Activated CD4-positive, alpha-beta T cell treated with anti-CD3 and anti-CD28 coated beads, Interleukin-2, amount 50 U/mL, for 48 hours (primary cell): ENCODE data around the gene NEK7.

Experiments used
- DNase-seq, 2 experiments: peaks; one replicate each; pipeline ENCODE4 v3.0.0-alpha.2; 2020

NEK7 gene

DNA sequence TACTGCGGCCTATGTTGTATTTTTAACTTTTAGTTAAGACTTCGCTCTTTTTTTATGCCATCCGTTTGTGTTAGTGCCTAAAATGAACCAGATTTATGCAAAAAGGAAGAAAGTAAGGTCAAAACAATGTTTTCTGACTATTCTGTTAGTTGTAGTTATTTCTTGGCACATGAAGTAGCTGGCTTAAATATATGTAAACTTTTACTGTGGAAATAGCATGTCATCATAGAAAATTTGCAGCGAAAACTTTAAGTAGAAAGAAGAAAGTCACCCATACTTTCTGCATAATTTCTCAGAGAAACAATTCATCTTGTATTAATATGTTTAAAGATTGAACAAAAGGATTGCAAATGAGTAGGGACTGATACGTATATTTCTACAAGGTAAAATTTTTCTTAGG, 106.4 kb downstream of the NEK7 start:
- DNase-seq = no peak

GRCh38 chr1:198264282-198264681, 107.5 kb downstream of the NEK7 start:
- no peak for DNase-seq

- no peak for DNase-seq
These were observed 108.4 kb downstream of the NEK7 start for GRCh38 chr1:198265073-198265661.

DNA sequence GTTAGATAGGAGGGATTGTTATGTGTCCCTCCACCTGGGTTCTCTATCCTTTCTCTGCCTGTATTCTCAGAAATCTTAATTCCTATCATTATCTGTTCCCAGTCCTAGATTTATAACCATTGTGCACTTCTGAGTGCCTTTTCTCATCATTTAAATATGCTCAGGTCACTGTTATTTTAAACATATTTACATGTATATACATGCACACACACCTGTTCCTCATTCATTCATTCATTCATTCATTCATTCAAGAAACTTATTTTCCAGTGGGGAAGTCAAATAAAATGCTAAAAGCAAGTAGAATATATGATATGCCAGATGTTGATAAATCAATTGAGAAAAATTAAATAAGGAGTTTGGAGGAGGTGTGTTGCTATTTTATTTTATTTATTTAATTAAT, 110.3 kb downstream of the NEK7 start:
- DNase-seq = no peak

DNA sequence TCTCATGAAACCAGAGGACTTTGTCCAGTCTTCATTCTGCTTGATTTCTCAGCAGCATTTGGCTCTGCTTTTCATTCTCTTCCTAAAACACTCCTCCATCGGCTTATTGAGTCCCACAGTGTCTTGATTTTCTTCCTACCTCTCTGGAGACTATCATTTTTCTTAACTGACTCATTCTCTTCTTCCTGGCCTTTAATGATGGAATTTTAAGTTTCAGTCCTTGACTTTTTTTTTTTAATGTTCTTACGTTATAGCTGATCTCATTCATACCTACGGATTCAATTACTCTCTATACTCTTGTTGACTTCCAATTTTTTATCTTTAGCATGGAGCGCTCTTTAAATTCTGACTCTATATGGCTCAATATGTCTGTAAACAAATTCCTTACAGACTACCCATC, 111.1 kb downstream of the NEK7 start:
- DNase-seq = no peak

- DNase-seq = no peak
These were observed 112.2 kb downstream of the NEK7 start for GRCh38 chr1:198268784-198269645.

DNA sequence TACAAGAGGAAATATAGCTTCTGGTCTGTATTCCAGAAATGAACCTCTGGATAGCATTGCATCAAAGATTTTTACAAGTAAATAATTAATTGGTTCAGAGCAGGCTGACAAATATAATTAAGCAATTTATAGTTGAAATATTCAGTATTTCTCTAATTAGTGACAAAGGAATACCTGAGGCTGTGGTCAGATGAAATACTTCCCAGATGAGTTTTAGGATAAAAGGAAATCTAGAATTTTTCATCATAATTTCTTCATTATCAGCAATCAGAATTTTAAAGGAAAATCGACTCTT, 112.8 kb downstream of the NEK7 start:
- DNase-seq = no peak

DNA sequence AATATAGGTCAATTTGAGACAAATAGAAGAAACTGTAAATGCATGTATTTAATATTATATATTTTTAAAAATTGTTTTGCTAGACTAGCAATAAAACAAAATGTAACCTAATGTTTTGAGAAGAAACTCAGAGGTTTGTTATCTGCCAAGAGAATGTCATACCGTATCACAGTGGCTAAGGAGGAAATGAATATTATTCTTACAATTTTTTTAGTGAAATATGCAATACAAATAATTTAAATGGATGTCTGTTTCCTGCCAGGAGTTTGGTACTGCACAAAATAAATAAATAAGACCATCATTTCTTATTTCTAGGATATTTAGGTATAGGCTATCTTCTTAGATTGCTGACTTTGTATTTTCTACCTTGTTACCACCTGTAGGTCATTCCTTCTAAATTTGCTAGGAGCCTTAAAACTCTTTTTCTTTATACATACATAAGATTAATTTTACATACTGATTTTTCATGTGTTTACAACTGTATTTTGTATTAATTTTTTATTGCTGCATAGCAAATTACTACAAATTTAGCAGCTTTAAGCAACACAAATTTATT, 113.6 kb downstream of the NEK7 start:
- no peak for DNase-seq

GRCh38 chr1:198271467-198271866, 114.7 kb downstream of the NEK7 start:
- no peak for DNase-seq

GRCh38 chr1:198272492-198272891, 115.7 kb downstream of the NEK7 start:
- DNase-seq = no peak

- DNase-seq = no peak
These were observed 117.0 kb downstream of the NEK7 start for GRCh38 chr1:198273748-198274295.

GRCh38 chr1:198275597-198275996, 118.8 kb downstream of the NEK7 start:
- no peak for DNase-seq

- no peak for DNase-seq
These were observed 119.4 kb downstream of the NEK7 start for GRCh38 chr1:198276241-198276640.

- DNase-seq = no peak
These were observed 122.1 kb downstream of the NEK7 start for GRCh38 chr1:198278943-198279342.

GRCh38 chr1:198280080-198280479, 123.3 kb downstream of the NEK7 start:
- DNase-seq = no peak

- no peak for DNase-seq
These were observed 125.1 kb downstream of the NEK7 start for GRCh38 chr1:198281911-198282310.

GRCh38 chr1:198283222-198283621, 126.4 kb downstream of the NEK7 start:
- no peak for DNase-seq

DNA sequence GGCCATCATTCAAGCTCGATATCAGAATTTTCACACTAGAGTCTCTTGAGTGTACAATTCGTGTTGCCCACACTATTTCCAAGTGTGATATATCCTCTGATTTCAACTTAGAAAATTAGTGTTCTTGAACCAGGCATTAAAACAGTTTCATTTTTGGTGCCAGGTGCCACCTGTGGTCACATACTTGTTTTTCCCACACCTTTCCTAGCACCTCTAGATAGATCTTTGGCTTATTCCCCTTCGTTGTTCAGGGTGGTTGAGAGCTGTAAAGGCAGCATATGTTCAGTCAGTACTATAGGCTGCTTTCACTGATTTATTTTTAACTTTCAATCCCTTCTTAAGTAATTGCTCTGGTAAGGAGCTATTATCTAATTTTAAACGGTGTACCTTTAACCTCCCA, 131.1 kb downstream of the NEK7 start:
- DNase-seq = no peak

GRCh38 chr1:198290089-198290683, 133.4 kb downstream of the NEK7 start:
- no peak for DNase-seq

DNA sequence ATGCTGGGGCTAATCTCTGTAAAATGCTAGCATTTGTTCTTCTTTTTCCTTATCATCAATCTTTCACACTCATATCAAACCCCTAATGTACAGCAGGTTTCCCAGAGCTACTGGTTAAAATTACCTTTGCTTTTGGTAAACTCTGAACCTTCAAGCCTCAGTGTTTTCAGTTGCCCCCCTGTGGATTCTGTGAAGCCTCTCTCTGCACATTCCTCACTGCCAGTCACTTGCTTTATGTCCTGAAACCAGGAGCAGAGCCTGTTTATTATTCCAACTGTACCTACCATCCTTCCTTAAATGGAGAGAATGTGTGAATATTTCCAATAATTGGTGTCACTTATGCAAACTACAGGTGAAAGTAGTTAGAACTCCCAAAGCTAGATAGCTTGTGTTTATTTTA, 134.2 kb downstream of the NEK7 start:
- DNase-seq = no peak

- no peak for DNase-seq
These were observed 135.1 kb downstream of the NEK7 start for GRCh38 chr1:198291924-198292323.

DNA sequence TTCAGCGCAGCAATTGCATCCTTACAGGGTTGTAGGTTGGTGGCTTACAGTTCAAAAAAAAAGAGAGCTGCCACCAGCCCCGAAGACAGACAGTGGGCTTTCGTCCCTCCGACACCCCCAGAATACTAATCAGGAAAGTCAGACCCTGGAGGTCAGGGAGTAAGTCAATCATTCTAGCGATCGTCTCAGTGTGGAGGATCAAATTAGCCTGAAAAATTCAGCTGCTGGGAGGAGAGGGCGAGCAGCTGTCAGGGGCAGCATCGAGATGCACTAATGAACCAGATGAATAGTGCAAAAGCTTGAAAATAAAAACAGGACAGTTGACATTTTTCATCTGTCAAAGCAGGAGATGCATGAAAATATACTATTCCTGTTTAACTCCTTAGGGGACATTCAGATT, 138.4 kb downstream of the NEK7 start:
- DNase-seq = no peak

DNA sequence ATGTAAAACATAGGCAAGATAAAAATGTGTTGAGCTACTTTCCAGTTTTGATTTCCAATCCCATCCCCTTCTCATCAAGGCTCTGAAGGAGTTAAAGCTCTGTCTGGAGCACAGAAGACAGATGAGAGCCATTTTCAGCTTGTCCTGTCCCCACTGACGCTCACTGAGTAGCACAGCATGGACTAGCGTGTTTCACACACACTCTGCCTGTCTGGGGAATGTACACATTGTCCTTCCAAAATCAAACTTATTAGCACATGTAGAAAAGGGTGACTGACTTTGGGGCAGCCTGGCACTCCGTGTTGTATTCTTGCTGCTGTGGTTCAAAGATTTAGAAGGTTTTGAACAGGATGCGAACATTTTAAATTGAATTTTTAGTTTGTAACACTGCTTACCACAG, 139.2 kb downstream of the NEK7 start:
- DNase-seq = no peak

DNA sequence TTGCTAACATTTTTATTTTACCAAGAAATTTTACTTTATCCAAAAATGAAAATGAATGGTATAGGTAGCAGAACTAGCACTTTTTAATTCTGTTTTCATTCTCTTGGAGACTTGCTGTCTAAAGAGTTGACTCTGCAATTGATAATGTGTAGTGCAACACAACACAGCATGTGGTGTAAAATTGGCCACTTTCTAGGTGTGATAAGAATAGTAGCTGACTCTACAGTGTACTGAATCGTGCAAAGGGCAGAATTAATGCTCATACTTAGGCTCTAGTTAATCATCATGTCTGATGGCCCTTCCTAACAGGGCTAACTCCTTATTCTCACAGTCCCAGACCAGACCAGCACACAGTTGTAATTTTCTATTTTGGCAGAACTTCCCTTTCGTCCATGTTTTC, 140.5 kb downstream of the NEK7 start:
- DNase-seq = no peak
